Adrenal gland (tissue), 12 donors: ENCODE measurements around the gene ZP2. TPM values are rescaled to one million over a fixed set of nuclear protein-coding genes. Genes with fewer than 3 reads are reported as not detected.
"Not testable (repeated sequence)": the region's sequence is repeated elsewhere in the genome, so short reads cannot be mapped to it uniquely, and the experiment has no call there.

Experiments
- DNase-seq, 7 donors: peaks; one replicate each; pipeline ENCODE4 v3.0.0-alpha.2; 2019 to 2020
- H3K27ac ChIP-seq, 5 donors: fragments of 200-600 bp; sonication (generic) in 4 of 5; 1 replicate in 3 of 5; 2 replicates in 2 of 5; pipeline versions ENCODE4 v1.5.1 to v1.8.0; 2016 to 2020; ENCODE audit warnings: mild to moderate bottlenecking in 1 of 5
- H3K27me3 ChIP-seq: fragments of 200-600 bp; 2 replicates; pipeline ENCODE4 v1.8.0; 2021
- H3K36me3 ChIP-seq, 2 donors: fragments of 200-600 bp; replicated peaks in 1 of 2; 1 replicate in 1 of 2; 2 replicates in 1 of 2; pipeline versions ENCODE4 v1.5.1 to v1.8.0; 2018 to 2022
- H3K4me1 ChIP-seq, 2 donors: fragments of 200-600 bp; replicated peaks in 1 of 2; 1 replicate in 1 of 2; 2 replicates in 1 of 2; pipeline versions ENCODE4 v1.5.1 to v1.8.0; 2018 to 2021
- H3K4me3 ChIP-seq, 4 donors: fragments of 200-600 bp; sonication (generic) in 3 of 4; one replicate each; pipeline ENCODE4 v1.5.1; 2016 to 2018
- H3K9me3 ChIP-seq, 3 donors: fragments of 200-600 bp; sonication (generic) in 1 of 3; replicated peaks in 1 of 3; 1 replicate in 2 of 3; 2 replicates in 1 of 3; pipeline versions ENCODE4 v1.5.1 to v1.8.0; 2016 to 2021
- POLR2A ChIP-seq, 2 donors: fragments of 450-650 bp; IDR thresholded peaks; one replicate each; pipeline ENCODE4 v1.6.1; 2017; ENCODE audit warnings: antibody characterized with exemption in 2 of 2, mild to moderate bottlenecking in 2 of 2, moderate library complexity in 1 of 2
- WGBS, 4 donors: extraction: QIAGEN DNeasy Blood & Tissue Kit in 2 of 4; methylation state at CpG; one replicate each; pipeline versions ENCODE4 v1.1.5 to v1.1.7; 2013 to 2017; 5-methylcytosine and 5-hydroxymethylcytosine counted together
- intact Hi-C, 2 donors: fragments of 100-400 bp; cut with DNase I; formaldehyde crosslinking; loops; one replicate each; pipeline versions ENCODE4 v1.14.1 to v1.15.0; 2022 to 2023
- polyA plus RNA-seq, 3 donors: library from polyadenylated mRNA; stranded (reverse); fragments of 200-250 nt in 2 of 3; fragments of 350-450 nt in 1 of 3; fragmentation: Illumina TruSeq in 1 of 3; extraction: RNeasy Lipid Tissue Mini Kit (QIAGEN cat#74804) in 1 of 3; gene quantifications; one replicate each; pipeline ENCODE4 v1.2.3, GENCODE V29; 2013 to 2014
- total RNA-seq, 9 donors: library from RNA; depleted of rRNA in 4 of 9; stranded (reverse); fragments of >200 nt in 4 of 9; fragments of 120-200 nt in 1 of 9; fragmentation: NEBNext Ultra II Directional in 1 of 9; extraction: Animal tissue kit (Norgen Biotek cat#: 25700) in 1 of 9; gene quantifications; one replicate each; pipeline versions ENCODE4 v1.1.0 to v1.2.4, GENCODE V29; 2013 to 2023
- TF ChIP-seq, protein P1 (sequence below), 6 experiments: fragments of 450-650 bp in 4 of 6; fragments of 200-600 bp in 2 of 6; sonication (generic) in 1 of 6; IDR thresholded peaks; 1 replicate in 5 of 6; 2 replicates in 1 of 6; pipeline versions ENCODE4 v1.5.1 to v1.8.0; 2016 to 2021; ENCODE audit warnings: antibody characterized with exemption in 6 of 6, mild to moderate bottlenecking in 2 of 6, moderate library complexity in 1 of 6
- donor health status: healthy with polysubstance abuse.
- donor health status: Bipolar disorder and iron deficiency.
- donor health status: DM: yes; HTN: yes; CAD: no.
- donor health status: DM: no; HTN: no; CAD: no.
- donor health status: DM: no; HTN: no; CAD: no.
- donor health status: DM: yes; HTN: yes; CAD: no.

Gene ZP2
- total and polyA plus RNA-seq, 12 donors: not detected

DNA sequence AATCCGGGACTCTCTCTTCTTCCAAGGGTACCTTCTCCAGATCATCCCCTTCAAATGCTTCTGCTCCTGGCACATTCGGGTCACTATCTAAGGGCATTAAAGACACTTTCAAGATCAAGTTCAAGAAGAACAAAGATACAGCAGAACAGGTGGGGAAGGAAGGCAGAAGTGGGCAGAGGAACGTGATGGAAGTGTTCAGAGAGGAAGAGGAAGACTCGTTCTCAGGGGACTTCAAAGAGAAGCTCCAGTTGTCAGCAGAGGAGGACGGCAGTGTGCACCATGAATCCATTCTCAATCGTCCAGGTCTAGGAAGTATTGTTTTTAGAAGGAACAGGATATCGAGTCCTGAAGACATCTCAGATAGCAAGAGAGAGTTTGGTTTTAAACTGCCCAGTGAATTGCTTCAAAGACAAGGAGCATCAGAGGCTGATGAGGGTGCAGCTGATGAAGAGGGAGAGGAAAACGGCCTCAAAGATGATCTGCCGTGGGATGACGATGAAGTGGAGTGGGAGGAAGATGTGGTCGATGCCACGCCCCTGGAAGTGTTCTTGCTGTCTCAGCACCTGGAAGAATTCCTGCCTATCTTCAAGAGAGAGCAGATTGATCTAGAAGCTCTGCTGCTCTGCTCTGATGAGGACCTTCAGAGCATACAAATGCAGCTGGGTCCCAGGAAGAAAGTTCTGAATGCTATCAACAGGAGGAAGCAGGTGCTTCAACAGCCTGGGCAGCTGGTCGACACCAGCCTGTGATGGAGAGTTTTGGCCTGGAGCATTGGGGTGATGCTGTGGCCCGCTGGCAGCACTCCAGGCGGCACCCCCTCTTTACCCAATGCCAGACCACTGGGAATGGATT, 38.9 kb upstream of the ZP2 start:
- TF ChIP-seq, protein P1, sequence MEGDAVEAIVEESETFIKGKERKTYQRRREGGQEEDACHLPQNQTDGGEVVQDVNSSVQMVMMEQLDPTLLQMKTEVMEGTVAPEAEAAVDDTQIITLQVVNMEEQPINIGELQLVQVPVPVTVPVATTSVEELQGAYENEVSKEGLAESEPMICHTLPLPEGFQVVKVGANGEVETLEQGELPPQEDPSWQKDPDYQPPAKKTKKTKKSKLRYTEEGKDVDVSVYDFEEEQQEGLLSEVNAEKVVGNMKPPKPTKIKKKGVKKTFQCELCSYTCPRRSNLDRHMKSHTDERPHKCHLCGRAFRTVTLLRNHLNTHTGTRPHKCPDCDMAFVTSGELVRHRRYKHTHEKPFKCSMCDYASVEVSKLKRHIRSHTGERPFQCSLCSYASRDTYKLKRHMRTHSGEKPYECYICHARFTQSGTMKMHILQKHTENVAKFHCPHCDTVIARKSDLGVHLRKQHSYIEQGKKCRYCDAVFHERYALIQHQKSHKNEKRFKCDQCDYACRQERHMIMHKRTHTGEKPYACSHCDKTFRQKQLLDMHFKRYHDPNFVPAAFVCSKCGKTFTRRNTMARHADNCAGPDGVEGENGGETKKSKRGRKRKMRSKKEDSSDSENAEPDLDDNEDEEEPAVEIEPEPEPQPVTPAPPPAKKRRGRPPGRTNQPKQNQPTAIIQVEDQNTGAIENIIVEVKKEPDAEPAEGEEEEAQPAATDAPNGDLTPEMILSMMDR (IDR thresholded peaks at IDR 0.05): no peak
- no peak for TF ChIP-seq POLR2A (IDR thresholded peaks at IDR 0.05)
- no peak for DNase-seq

GRCh38 chr16:21248179-21248578, 36.8 kb upstream of the ZP2 start:
- DNase-seq, H3K4me3 ChIP-seq, H3K27ac ChIP-seq, intact Hi-C loops, H3K36me3 ChIP-seq, H3K27me3 ChIP-seq, H3K4me1 ChIP-seq, H3K9me3 ChIP-seq: not testable (repeated sequence)
- 72 to 95% (median 85%) methylated on average over 4 of the region's 4 CpGs for WGBS, 4 donors

More for the DNA sequence above, 38.9 kb upstream of the ZP2 start:
- H3K27me3 ChIP-seq: peaks cover 6% of the 10 kb centered on the region
- intact Hi-C loops: no loop called here
- no peak overlapping the region for H3K27ac ChIP-seq
- H3K4me3 ChIP-seq: no peak overlapping the region
- no peaks in the 10 kb centered on the region for H3K36me3 ChIP-seq
- H3K4me1 ChIP-seq: no peaks in the 10 kb centered on the region
- no peaks in the 10 kb centered on the region for H3K9me3 ChIP-seq
- 69 to 76% (median 73%) methylated on average over 12 to 15 of the region's 15 CpGs for WGBS, 4 donors

GRCh38 chr16:21244518-21245215, 33.3 kb upstream of the ZP2 start:
- Histone ChIP-seq H3K27ac (no peak overlapping the region), H3K4me1 (no peaks in the 10 kb centered on the region), H3K27me3 (no peaks in the 10 kb centered on the region), H3K36me3 (no peaks in the 10 kb centered on the region), H3K4me3 (no peak overlapping the region), H3K9me3 (no peaks in the 10 kb centered on the region)
- intact Hi-C loops: no loop called here
- TF ChIP-seq, protein P1 (IDR thresholded peaks at IDR 0.05): no peak
- TF ChIP-seq POLR2A (IDR thresholded peaks at IDR 0.05): no peak
- no peak for DNase-seq
- 59 to 71% (median 66%) methylated on average over 7 of the region's 7 CpGs for WGBS, 4 donors

DNA sequence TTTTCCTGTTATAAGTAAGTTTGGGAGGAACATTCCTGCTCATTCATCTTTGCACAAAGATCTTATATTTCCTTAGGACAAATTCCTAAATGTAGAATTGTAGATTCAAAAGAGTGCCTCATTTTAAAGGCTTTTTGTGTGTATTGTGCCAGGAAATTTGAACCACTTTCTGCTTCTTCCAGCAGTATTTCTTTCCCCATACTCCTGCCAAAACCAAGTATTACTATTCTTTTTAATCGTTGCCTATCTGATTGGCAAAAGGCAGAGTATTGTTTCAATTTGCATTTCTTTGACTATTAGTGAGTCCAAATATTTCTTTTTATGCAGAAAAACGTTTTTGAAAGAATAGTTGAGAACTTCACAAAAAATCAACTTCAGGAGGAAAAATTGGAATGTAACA, 31.4 kb upstream of the ZP2 start:
- no peak for DNase-seq
- no peak overlapping the region for H3K27ac ChIP-seq
- no peaks in the 10 kb centered on the region for H3K27me3 ChIP-seq
- H3K9me3 ChIP-seq: no peaks in the 10 kb centered on the region
- intact Hi-C loops: no loop called here
- H3K4me3 ChIP-seq: no peak overlapping the region
- TF ChIP-seq, protein P1 (IDR thresholded peaks at IDR 0.05): no peak
- TF ChIP-seq POLR2A (IDR thresholded peaks at IDR 0.05): no peak
- no peaks in the 10 kb centered on the region for H3K36me3 ChIP-seq
- WGBS, 4 donors: 17 to 25% (median 22%) methylated on average over 2 of the region's 2 CpGs
- H3K4me1 ChIP-seq: no peaks in the 10 kb centered on the region
